HepG2 (cell line): Measurements from ENCODE around the gene ZNF561. TPM values are rescaled to one million over a fixed set of nuclear protein-coding genes. Genes with fewer than 3 reads are reported as not detected.

ENCODE experiments used
- ATM ChIP-seq: fragments of 450-650 bp; IDR thresholded peaks from 2 replicates; pipeline ENCODE4 v1.7.1; 2017; ENCODE audit warnings: mild to moderate bottlenecking, borderline replicate concordance
- E2F5 ChIP-seq: sonication (generic); formaldehyde crosslinking; conservative IDR thresholded peaks from 2 replicates; pipeline ENCODE4 v1.4.0; 2020; ENCODE audit warnings: missing genetic modification reagents
- HCFC1 ChIP-seq: fragments of 150-350 bp; IDR thresholded peaks from 2 replicates; pipeline ENCODE4 v1.6.1; 2014; ENCODE audit warnings: low read depth, low read length
- HNRNPLL ChIP-seq: fragments of 200-400 bp; formaldehyde crosslinking; IDR thresholded peaks from 2 replicates; pipeline ENCODE4 v1.6.1; 2017; ENCODE audit warnings: mild to moderate bottlenecking, low read depth, low read length; ENCODE audit not compliant: poor library complexity, severe bottlenecking
- KDM5A ChIP-seq: fragments of 200-600 bp; sonication (generic); IDR thresholded peaks from 2 replicates; pipeline ENCODE4 v1.7.0; 2018; ENCODE audit warnings: antibody characterized with exemption, mild to moderate bottlenecking, low read length, borderline replicate concordance
- MAZ ChIP-seq, 2 experiments: sonication (generic) in 1 of 2; formaldehyde crosslinking in 1 of 2; IDR thresholded peaks; 2 replicates each; pipeline versions ENCODE4 v1.5.0 to v1.6.1; 2012 to 2020; ENCODE audit warnings: low read depth in 2 of 2, mild to moderate bottlenecking in 2 of 2, borderline replicate concordance in 1 of 2, improper control_type of control experiment in 1 of 2, low read length in 1 of 2, missing genetic modification reagents in 1 of 2, moderate library complexity in 1 of 2
- MED8 ChIP-seq: sonication (generic); formaldehyde crosslinking; IDR thresholded peaks from 2 replicates; pipeline ENCODE4 v1.8.1; 2023; ENCODE audit warnings: mild to moderate bottlenecking, missing genetic modification reagents; ENCODE audit not compliant: insufficient replicate concordance
- MXD4 ChIP-seq: IDR thresholded peaks from 2 replicates; pipeline ENCODE4 v1.6.1; 2016; ENCODE audit warnings: mild to moderate bottlenecking, missing biosample characterization, missing genetic modification reagents
- NFE2 ChIP-seq: sonication (generic); formaldehyde crosslinking; IDR thresholded peaks from 2 replicates; pipeline ENCODE4 v1.4.0; 2020; ENCODE audit warnings: missing genetic modification reagents
- NKX3-1 ChIP-seq: sonication (generic); formaldehyde crosslinking; IDR thresholded peaks from 2 replicates; pipeline ENCODE4 v1.5.0; 2020; ENCODE audit warnings: missing genetic modification reagents
- NR2F2 ChIP-seq: IDR thresholded peaks from 2 replicates; pipeline ENCODE4 v1.6.1; 2012; ENCODE audit warnings: low read depth, inconsistent platforms, borderline replicate concordance
- PPARG ChIP-seq: conservative IDR thresholded peaks from 2 replicates; pipeline ENCODE4 v1.6.1; 2016; ENCODE audit warnings: missing biosample characterization, missing genetic modification reagents
- RFXAP ChIP-seq: sonication (generic); formaldehyde crosslinking; IDR thresholded peaks from 2 replicates; pipeline ENCODE4 v1.4.0; 2020; ENCODE audit warnings: missing genetic modification reagents, borderline replicate concordance
- TBX2 ChIP-seq: sonication (generic); formaldehyde crosslinking; IDR thresholded peaks from 2 replicates; pipeline ENCODE4 v1.5.0; 2020; ENCODE audit warnings: missing genetic modification reagents, mild to moderate bottlenecking, borderline replicate concordance
- TCF7L2 ChIP-seq: IDR thresholded peaks from 2 replicates; pipeline ENCODE4 v1.6.1; 2011; ENCODE audit warnings: mild to moderate bottlenecking, low read depth, low read length, moderate library complexity
- ZBTB14 ChIP-seq: sonication (generic); formaldehyde crosslinking; IDR thresholded peaks from 2 replicates; pipeline ENCODE4 v1.4.0; 2020; ENCODE audit warnings: missing genetic modification reagents
- ZBTB21 ChIP-seq: sonication (generic); formaldehyde crosslinking; IDR thresholded peaks from 2 replicates; pipeline ENCODE4 v1.4.0; 2020; ENCODE audit warnings: missing genetic modification reagents
- ZFAT ChIP-seq: sonication (generic); formaldehyde crosslinking; conservative IDR thresholded peaks from 2 replicates; pipeline ENCODE4 v1.8.1; 2023; ENCODE audit warnings: missing genetic modification reagents, inconsistent platforms
- ZNF468 ChIP-seq: sonication (generic); formaldehyde crosslinking; IDR thresholded peaks from 2 replicates; pipeline ENCODE4 v1.8.0; 2022; ENCODE audit warnings: mild to moderate bottlenecking, moderate library complexity, missing genetic modification reagents
- ZNF569 ChIP-seq: sonication (generic); formaldehyde crosslinking; IDR thresholded peaks from 2 replicates; pipeline ENCODE4 v1.5.0; 2020; ENCODE audit warnings: mild to moderate bottlenecking, missing genetic modification reagents, moderate library complexity, borderline replicate concordance
- ZNF574 ChIP-seq: sonication (generic); formaldehyde crosslinking; IDR thresholded peaks from 2 replicates; pipeline ENCODE4 v1.4.0; 2020; ENCODE audit warnings: missing genetic modification reagents
- ZNF616 ChIP-seq: sonication (generic); formaldehyde crosslinking; IDR thresholded peaks from 2 replicates; pipeline ENCODE4 v1.5.0; 2020; ENCODE audit warnings: low read depth, mild to moderate bottlenecking, missing genetic modification reagents
- ZSCAN25 ChIP-seq: sonication (generic); formaldehyde crosslinking; IDR thresholded peaks from 2 replicates; pipeline ENCODE4 v1.8.0; 2022; ENCODE audit warnings: mild to moderate bottlenecking, missing genetic modification reagents
- polyA plus RNA-seq, 8 experiments: library from polyadenylated mRNA; depleted of rRNA in 3 of 8; stranded (reverse) in 7 of 8; unstranded in 1 of 8; fragments of >200 nt; fragmentation: Illumina TruSeq in 4 of 8; extraction: Trizol in 4 of 8; gene quantifications; 2 replicates each; pipeline versions ENCODE4 v1.2.1 to v1.2.3, GENCODE V29; 2011 to 2016; ENCODE audit warnings: low read depth in 4 of 8, missing spikeins in 1 of 8, mixed read lengths in 1 of 8; ENCODE audit not compliant: insufficient read depth in 1 of 8
- total RNA-seq, 5 experiments: library from RNA; depleted of rRNA; stranded (reverse); fragments of >200 nt; fragmentation: Illumina TruSeq; extraction: Trizol; gene quantifications; 2 replicates each; pipeline ENCODE4 v1.2.3, GENCODE V29; 2016; ENCODE audit warnings: low read depth in 1 of 5

The ZNF561 gene
- total and polyA plus RNA-seq, 2 of the 13 experiments (the other 11 are each of a cell fraction or from before 2014, with no cell fraction given), result 19.8 to 35.1 TPM

GRCh38 chr19:9584073-9584833 lies 36.8 kb downstream of the ZNF561 start, which contains the start of gene ZNF121 (continued):
- TF ChIP-seq NKX3-1 (peak; percentile 54; the same call in 1 of the 2 replicates), NR2F2 (no peak; the same call in 1 of the 2 replicates), ZBTB21 (no peak), HNRNPLL (peak; percentile 66), E2F5 (CRISPR knock-in tag) (no peak), ZNF616 (peak; percentile 76; the same call in 1 of the 2 replicates), ZNF574 (peak; percentile 86), TBX2 (CRISPR knock-in tag) (peak; percentile 69; the same call in 1 of the 2 replicates), HCFC1 (peak; percentile 53; the same call in 1 of the 2 replicates), MXD4 (CRISPR knock-in tag) (peak; percentile 94), MED8 (CRISPR knock-in tag) (peak; percentile 54), MAZ (IDR thresholded peaks at IDR 0.05; ENCODE audit: borderline replicate concordance, low read depth, low read length) (0 out of 2 replicates have a peak, but pooled peaks have one; percentile 36), MAZ (CRISPR knock-in tag; IDR thresholded peaks at IDR 0.05; ENCODE audit: low read depth) (peak; percentile 72; the same call in 1 of the 2 replicates), ZBTB14 (CRISPR knock-in tag) (no peak), ZNF569 (CRISPR knock-in tag) (no peak), KDM5A (peak; percentile 74), ZFAT (CRISPR knock-in tag) (0 out of 2 replicates have a peak, but pooled peaks have one; percentile 61), NFE2 (CRISPR knock-in tag) (no peak), PPARG (CRISPR knock-in tag) (no peak), RFXAP (CRISPR knock-in tag) (no peak; the same call in none of the 2 replicates), ATM (no peak), TCF7L2 (no peak), ZSCAN25 (CRISPR knock-in tag) (no peak), ZNF468 (CRISPR knock-in tag) (no peak)
